GM12873 (cell line): ENCODE measurements around the gene GAS6.

Source experiments
- TF ChIP-seq, protein P1 (sequence below): IDR thresholded peaks from 2 replicates; pipeline ENCODE4 v1.5.1; 2012; ENCODE audit warnings: low read depth, mild to moderate bottlenecking, moderate library complexity, low read length, control low read depth; ENCODE audit not compliant: insufficient read depth; ENCODE audit errors: missing control alignments

GAS6 gene

DNA sequence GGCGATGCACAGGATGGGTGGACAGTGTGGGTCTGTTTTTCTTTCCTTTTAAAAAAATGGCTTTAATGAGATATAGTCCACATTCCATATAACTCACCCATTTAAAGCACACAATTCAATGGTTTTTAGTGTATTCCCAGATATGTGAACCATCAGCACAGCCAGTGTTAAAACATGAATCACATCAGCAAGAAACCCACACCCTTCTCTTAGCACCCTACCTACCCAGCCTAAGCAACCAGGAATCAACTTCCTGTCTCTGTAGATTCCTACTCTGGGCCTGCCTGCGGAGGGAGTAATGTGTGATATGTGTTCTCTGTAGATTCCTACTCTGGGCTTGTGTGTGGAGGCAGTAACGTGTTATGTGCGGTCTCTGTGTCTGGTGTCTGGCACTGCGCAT, 92.9 kb downstream of the GAS6 start:
- TF ChIP-seq, protein P1, sequence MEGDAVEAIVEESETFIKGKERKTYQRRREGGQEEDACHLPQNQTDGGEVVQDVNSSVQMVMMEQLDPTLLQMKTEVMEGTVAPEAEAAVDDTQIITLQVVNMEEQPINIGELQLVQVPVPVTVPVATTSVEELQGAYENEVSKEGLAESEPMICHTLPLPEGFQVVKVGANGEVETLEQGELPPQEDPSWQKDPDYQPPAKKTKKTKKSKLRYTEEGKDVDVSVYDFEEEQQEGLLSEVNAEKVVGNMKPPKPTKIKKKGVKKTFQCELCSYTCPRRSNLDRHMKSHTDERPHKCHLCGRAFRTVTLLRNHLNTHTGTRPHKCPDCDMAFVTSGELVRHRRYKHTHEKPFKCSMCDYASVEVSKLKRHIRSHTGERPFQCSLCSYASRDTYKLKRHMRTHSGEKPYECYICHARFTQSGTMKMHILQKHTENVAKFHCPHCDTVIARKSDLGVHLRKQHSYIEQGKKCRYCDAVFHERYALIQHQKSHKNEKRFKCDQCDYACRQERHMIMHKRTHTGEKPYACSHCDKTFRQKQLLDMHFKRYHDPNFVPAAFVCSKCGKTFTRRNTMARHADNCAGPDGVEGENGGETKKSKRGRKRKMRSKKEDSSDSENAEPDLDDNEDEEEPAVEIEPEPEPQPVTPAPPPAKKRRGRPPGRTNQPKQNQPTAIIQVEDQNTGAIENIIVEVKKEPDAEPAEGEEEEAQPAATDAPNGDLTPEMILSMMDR = no peak
